ENCODE results near the gene MACIR. TPM values are rescaled to one million over a fixed set of nuclear protein-coding genes. Genes with fewer than 3 reads are reported as not detected.

MACIR gene
- total and polyA plus RNA-seq, 10 of the 15 experiments (the other 5 are each of a cell fraction or from before 2014, with no cell fraction given): 2.1 to 16.1 (median 10.8) TPM

- Histone ChIP-seq H3K36me3 (ENCODE audit: control insufficient read depth in 2 of 2, insufficient read depth in 2 of 2, low read length in 1 of 2) (no peaks in the 10 kb centered on the region), H3K4me3 (no peak overlapping the region), H3K27ac (ENCODE audit: control insufficient read depth, insufficient read depth) (no peak overlapping the region), H3K79me2 (ENCODE audit: control insufficient read depth, insufficient read depth, low read length) (no peaks in the 10 kb centered on the region), H4K20me1 (ENCODE audit: control insufficient read depth, insufficient read depth) (no peaks in the 10 kb centered on the region), H3K9ac (ENCODE audit: control insufficient read depth, insufficient read depth, low read length) (no peak overlapping the region), H3K27me3 (replicated peaks in 1 of 2; ENCODE audit: control insufficient read depth in 2 of 2, insufficient read depth in 2 of 2, low read length in 1 of 2) (no peaks in the 10 kb centered on the region), H2AFZ (ENCODE audit: control insufficient read depth, low read depth, low read length) (no peak overlapping the region), H3K9me3 (replicated peaks; ENCODE audit: control insufficient read depth, insufficient read depth, low read length) (no peaks in the 10 kb centered on the region), H3K4me1 (ENCODE audit: control insufficient read depth, insufficient read depth, low read length) (no peaks in the 10 kb centered on the region), H3K4me2 (ENCODE audit: control insufficient read depth, insufficient read depth) (no peak overlapping the region)
- no peak for DNase-seq (ENCODE audit: low read depth, low spot score)
- 30% methylated on average over 1 of the region's 1 CpG for WGBS (ENCODE audit: insufficient coverage, insufficient replicate concordance, low lambda C conversion rate, missing lambda C conversion rate)
- no TSS peak for BruUV-seq (replicated peaks)
- FAIRE-seq: no peak
- RAD21 ChIA-PET (ENCODE audit: unreplicated experiment): no interaction called here
- ATAC-seq: 0 out of 3 replicates have a peak, but pooled peaks have one; percentile 24
- in situ Hi-C loops (cut with MboI) (no loop called here), intact Hi-C loops (cut with micrococcal nuclease; ENCODE audit: unreplicated experiment) (no loop called here)
- SMC1A ChIA-PET (ENCODE audit: uncharacterized antibody, unreplicated experiment): no interaction called here
- CTCF ChIA-PET: no interaction called here
- no peak for TF ChIP-seq SREBF2 (IDR thresholded peaks at IDR 0.05; ENCODE audit: low read length)
- no peak for TF ChIP-seq HDAC2 (IDR thresholded peaks at IDR 0.05)
- no peak for TF ChIP-seq NR2C1 (IDR thresholded peaks at IDR 0.05)
- no peak for TF ChIP-seq RELB (IDR thresholded peaks at IDR 0.05; ENCODE audit: low read depth)
- TF ChIP-seq SRF (IDR thresholded peaks at IDR 0.05; ENCODE audit: low read depth in 2 of 2, low read length in 2 of 2): no peak
- no peak for TF ChIP-seq FOXM1 (IDR thresholded peaks at IDR 0.05; ENCODE audit: low read depth, low read length)
- no peak for TF ChIP-seq CBX3 (IDR thresholded peaks at IDR 0.05; ENCODE audit: borderline replicate concordance, low read depth)
- no peak for TF ChIP-seq MEF2B (IDR thresholded peaks at IDR 0.05; ENCODE audit: partially characterized antibody, poor library complexity, severe bottlenecking)
- no peak for TF ChIP-seq NFYB (IDR thresholded peaks at IDR 0.05; ENCODE audit: insufficient read depth, low read depth, low read length)
- no peak for TF ChIP-seq RUNX3 (IDR thresholded peaks at IDR 0.05; ENCODE audit: low read length)
- TF ChIP-seq PAX8 (IDR thresholded peaks at IDR 0.05): no peak
- no peak for TF ChIP-seq KDM1A (IDR thresholded peaks at IDR 0.05; ENCODE audit: borderline replicate concordance)
- POLR2A ChIA-PET: no interaction called here
Observed at GRCh38 chr5:103293099-103293498, 34.5 kb downstream of the MACIR start.
